Naive B cell (primary cell): ENCODE measurements around the gene TSPAN17. TPM values are rescaled to one million over a fixed set of nuclear protein-coding genes. Genes with fewer than 3 reads are reported as not detected.
A peak's percentile ranks its signal among the peaks of the same experiment; 100 is the strongest.

Experiments used
- ATAC-seq, 2 donors: fragments of 150-1000 bp; cut with Tn5 transposase; 2 replicates each; pipeline ENCODE4 v1.10.0; 2021; ENCODE audit warnings: low read depth in 2 of 2, mild to moderate bottlenecking in 2 of 2, moderate library complexity in 2 of 2
- DNase-seq: peaks from one replicate; pipeline ENCODE4 v3.0.0; 2022
- H3K27ac Mint-ChIP-seq, 6 donors: one replicate each; pipeline ENCODE4 v1.8.0; 2020 to 2022; ENCODE audit warnings: mild to moderate bottlenecking in 6 of 6, mixed read lengths in 6 of 6, moderate library complexity in 5 of 6, inconsistent platforms in 2 of 6
- H3K27me3 Mint-ChIP-seq, 3 donors: one replicate each; pipeline ENCODE4 v1.8.0; 2021 to 2022; ENCODE audit warnings: mixed read lengths in 3 of 3, mild to moderate bottlenecking in 1 of 3
- H3K36me3 Mint-ChIP-seq, 2 donors: one replicate each; pipeline ENCODE4 v1.8.0; 2020 to 2022; ENCODE audit warnings: mixed read lengths in 2 of 2, inconsistent platforms in 1 of 2, mild to moderate bottlenecking in 1 of 2
- H3K4me1 Mint-ChIP-seq, 3 donors: one replicate each; pipeline ENCODE4 v1.8.0; 2020 to 2022; ENCODE audit warnings: mixed read lengths in 3 of 3, inconsistent platforms in 1 of 3, mild to moderate bottlenecking in 1 of 3, moderate library complexity in 1 of 3
- H3K4me3 Mint-ChIP-seq, 8 donors: one replicate each; pipeline ENCODE4 v1.8.0; 2020 to 2022; ENCODE audit warnings: mild to moderate bottlenecking in 8 of 8, mixed read lengths in 8 of 8, moderate library complexity in 8 of 8, inconsistent platforms in 2 of 8
- H3K9me3 Mint-ChIP-seq, 7 donors: one replicate each; pipeline ENCODE4 v1.8.0; 2020 to 2022; ENCODE audit warnings: mixed read lengths in 7 of 7, mild to moderate bottlenecking in 5 of 7, inconsistent platforms in 2 of 7, moderate library complexity in 1 of 7
- polyA plus RNA-seq, 6 donors: library from polyadenylated mRNA; unstranded; fragments of 300-500 nt; fragmentation: Illumina TruSeq; gene quantifications; one replicate each; pipeline ENCODE4 v1.2.3, GENCODE V29; 2021; ENCODE audit warnings: low read depth in 6 of 6

TSPAN17 gene
- polyA plus RNA-seq, 6 donors from 2014 or later: 11.9 to 22.8 (median 18.5) TPM

DNA sequence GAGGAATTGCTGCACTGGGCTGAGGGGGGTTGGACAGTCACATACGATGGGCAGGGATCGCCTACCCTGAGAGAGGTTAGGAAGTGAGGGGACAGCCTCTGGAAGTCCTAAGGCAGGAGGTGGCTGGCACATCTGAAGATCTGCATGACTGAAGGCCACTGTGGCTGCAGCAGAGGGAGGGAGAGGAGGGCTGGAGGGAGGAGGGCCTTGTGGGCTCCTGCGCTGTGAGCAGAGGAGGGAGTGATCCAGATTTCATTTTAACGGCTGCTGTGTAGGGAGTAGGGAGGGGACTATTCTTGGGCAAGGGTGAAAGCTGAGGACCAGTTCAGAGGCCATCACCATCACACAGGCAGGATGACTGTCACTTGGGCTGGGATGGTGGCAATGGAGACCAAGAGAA, 9.7 kb upstream of the TSPAN17 start:
- Mint-ChIP-seq H3K9me3 (peaks cover 0 to 4% (median 0%) of the 10 kb centered on the region in 7 donors), H3K27me3 (peaks cover 17 to 26% (median 17%) of the 10 kb centered on the region in 3 donors), H3K36me3 (no peaks in the 10 kb centered on the region), H3K4me3 (no peak overlapping the region), H3K4me1 (peaks cover 16 to 28% (median 17%) of the 10 kb centered on the region in 3 donors), H3K27ac (no peak overlapping the region)
- ATAC-seq: no peak
- no peak for DNase-seq

DNA sequence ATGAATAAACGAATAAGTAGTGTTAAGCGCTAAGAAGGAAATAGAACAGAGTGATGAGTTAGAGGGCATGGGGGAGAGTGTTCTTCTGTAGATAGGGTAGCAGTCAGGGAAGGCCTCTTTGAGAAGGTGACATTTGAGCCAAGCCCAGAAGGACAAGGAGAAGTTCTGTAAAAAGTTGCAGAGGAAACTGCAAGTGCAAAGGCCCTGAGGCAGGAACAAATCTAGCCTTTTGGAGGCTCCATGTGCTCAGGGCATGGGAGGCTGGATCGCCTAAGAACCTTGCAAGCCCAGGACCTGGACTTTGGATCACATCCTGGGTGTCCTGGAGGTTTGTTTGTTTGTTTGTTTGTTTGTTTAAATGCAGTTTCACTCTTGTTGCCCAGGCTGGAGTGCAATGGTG, 8.8 kb upstream of the TSPAN17 start:
- peaks cover 0 to 4% (median 0%) of the 10 kb centered on the region in 7 donors for H3K9me3 Mint-ChIP-seq
- no peak for ATAC-seq
- H3K27me3 Mint-ChIP-seq: peaks cover 17 to 27% (median 17%) of the 10 kb centered on the region in 3 donors
- DNase-seq: no peak
- H3K4me1 Mint-ChIP-seq: peaks cover 15 to 22% (median 15%) of the 10 kb centered on the region in 3 donors
- no peaks in the 10 kb centered on the region for H3K36me3 Mint-ChIP-seq
- H3K4me3 Mint-ChIP-seq: no peak overlapping the region
- H3K27ac Mint-ChIP-seq: peak overlapping the region in 1 of 6 donors; percentile 8

GRCh38 chr5:176639208-176639607, 8.1 kb upstream of the TSPAN17 start:
- DNase-seq (no peak), ATAC-seq (no peak)
- H3K27ac Mint-ChIP-seq: peak overlapping the region in 1 of 6 donors; percentile 89
- peaks cover 17 to 32% (median 17%) of the 10 kb centered on the region in 3 donors for H3K27me3 Mint-ChIP-seq
- no peak overlapping the region for H3K4me3 Mint-ChIP-seq
- H3K36me3 Mint-ChIP-seq: no peaks in the 10 kb centered on the region
- peaks cover 7 to 14% (median 7%) of the 10 kb centered on the region in 3 donors for H3K4me1 Mint-ChIP-seq
- H3K9me3 Mint-ChIP-seq: peaks cover 0 to 4% (median 0%) of the 10 kb centered on the region in 7 donors

DNA sequence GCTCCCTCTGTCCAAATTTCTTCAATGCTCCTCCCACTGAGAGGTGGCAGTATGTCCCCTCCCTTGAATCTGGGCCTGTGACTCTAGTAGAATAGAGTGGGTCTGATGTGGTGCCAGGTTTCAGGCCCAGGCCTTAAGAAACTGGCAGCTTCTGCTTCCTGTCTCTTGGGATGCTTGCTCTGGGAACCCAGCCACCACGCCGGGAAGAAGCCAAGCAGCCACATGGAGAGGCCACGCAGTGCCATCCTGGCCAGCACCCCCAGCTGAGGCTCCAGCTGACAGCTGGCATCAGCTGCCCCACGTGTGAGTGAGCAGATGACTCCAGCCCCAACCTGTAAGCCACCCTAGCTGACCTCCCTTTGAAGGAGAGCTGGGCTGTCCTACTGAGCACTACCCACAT, 7.3 kb upstream of the TSPAN17 start:
- ATAC-seq (no peak), DNase-seq (no peak)
- peaks cover 3 to 8% (median 4%) of the 10 kb centered on the region in 3 donors for H3K4me1 Mint-ChIP-seq
- peaks cover 16 to 30% (median 17%) of the 10 kb centered on the region in 3 donors for H3K27me3 Mint-ChIP-seq
- H3K9me3 Mint-ChIP-seq: peaks cover 0 to 3% (median 0%) of the 10 kb centered on the region in 7 donors
- no peaks in the 10 kb centered on the region for H3K36me3 Mint-ChIP-seq
- no peak overlapping the region for H3K4me3 Mint-ChIP-seq
- H3K27ac Mint-ChIP-seq: no peak overlapping the region

DNA sequence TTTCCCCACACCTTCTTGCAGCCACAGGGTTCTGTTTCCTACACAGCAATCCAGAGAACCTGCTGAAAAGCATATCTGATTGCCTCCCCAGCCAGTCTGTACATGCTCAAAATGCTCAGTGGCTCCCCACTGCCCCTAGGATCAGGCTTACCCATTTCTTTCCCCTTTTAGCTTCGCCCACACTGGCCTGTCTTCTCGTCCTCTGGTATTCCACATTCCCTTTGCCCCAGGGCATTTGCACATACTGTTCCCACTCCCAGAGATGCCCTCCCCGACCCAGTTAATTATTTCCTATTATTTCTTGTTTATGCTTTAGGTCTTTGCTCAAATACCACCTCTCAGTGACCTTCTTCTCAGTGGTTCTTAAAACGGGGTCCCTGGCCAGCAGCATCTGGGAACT, 6.7 kb upstream of the TSPAN17 start:
- ATAC-seq (no peak), DNase-seq (no peak)
- H3K27me3 Mint-ChIP-seq: peaks cover 13 to 27% (median 17%) of the 10 kb centered on the region in 3 donors
- H3K4me3 Mint-ChIP-seq: no peak overlapping the region
- peaks cover 0 to 5% (median 1%) of the 10 kb centered on the region in 3 donors for H3K4me1 Mint-ChIP-seq
- no peak overlapping the region for H3K27ac Mint-ChIP-seq
- H3K9me3 Mint-ChIP-seq: peaks cover 0 to 2% (median 0%) of the 10 kb centered on the region in 7 donors
- H3K36me3 Mint-ChIP-seq: no peaks in the 10 kb centered on the region

DNA sequence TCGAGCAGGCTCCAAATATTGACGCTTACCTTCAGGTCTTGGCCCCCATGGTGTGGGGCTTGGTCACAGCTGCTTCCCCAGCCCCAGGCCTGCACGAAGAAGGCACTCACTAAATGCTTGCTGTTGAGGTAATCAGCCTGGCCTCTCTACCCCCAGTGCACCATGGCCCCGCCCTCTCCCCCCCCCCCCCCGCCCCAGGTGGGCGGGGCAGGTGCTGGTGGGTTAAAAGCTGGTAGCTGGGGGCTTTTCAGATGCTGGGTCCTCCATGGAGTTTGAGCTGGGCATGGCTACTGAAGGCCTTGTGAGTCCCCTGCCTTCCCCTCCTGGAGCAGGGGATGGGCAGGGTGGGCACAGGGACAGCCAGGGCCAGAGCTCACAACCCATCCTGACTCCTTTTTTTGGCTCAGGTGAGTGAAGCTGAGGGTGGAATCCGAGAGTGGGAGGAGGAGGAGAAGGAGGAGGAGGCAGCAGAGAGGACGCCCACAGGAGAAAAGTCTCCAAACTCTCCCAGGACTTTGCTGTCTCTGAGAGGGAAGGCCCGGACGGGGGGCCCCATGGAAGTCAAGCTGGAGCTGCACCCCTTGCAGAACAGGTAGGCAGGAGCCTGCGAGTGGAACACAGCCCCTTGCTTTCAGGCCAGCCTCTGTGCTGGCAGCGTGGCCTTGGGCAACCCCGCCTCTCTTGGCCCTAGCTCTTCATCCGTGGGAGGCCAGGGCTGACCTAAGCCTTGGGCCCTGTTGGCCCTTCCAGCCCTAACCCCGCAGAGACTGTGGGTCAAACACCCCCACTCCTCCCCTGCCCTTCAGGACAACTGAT, 4.4 kb upstream of the TSPAN17 start:
- Mint-ChIP-seq H3K36me3 (no peaks in the 10 kb centered on the region), H3K4me1 (peaks cover 6 to 17% (median 16%) of the 10 kb centered on the region in 3 donors), H3K27ac (peak overlapping the region in 1 of 6 donors; percentile 30), H3K4me3 (peak overlapping the region in 1 of 8 donors; percentile 36), H3K27me3 (peaks cover 8 to 17% (median 13%) of the 10 kb centered on the region in 3 donors), H3K9me3 (peaks cover 0 to 2% (median 0%) of the 10 kb centered on the region in 7 donors)
- DNase-seq (no peak), ATAC-seq (no peak)

GRCh38 chr5:176643491-176644219, 3.6 kb upstream of the TSPAN17 start:
- H3K9me3 Mint-ChIP-seq: no peaks in the 10 kb centered on the region
- no peak for DNase-seq
- ATAC-seq: no peak
- peaks cover 0 to 12% (median 8%) of the 10 kb centered on the region in 3 donors for H3K27me3 Mint-ChIP-seq
- H3K4me3 Mint-ChIP-seq: peak overlapping the region in 1 of 8 donors; percentile 36
- no peaks in the 10 kb centered on the region for H3K36me3 Mint-ChIP-seq
- H3K4me1 Mint-ChIP-seq: peaks cover 11 to 25% (median 23%) of the 10 kb centered on the region in 3 donors
- no peak overlapping the region for H3K27ac Mint-ChIP-seq

DNA sequence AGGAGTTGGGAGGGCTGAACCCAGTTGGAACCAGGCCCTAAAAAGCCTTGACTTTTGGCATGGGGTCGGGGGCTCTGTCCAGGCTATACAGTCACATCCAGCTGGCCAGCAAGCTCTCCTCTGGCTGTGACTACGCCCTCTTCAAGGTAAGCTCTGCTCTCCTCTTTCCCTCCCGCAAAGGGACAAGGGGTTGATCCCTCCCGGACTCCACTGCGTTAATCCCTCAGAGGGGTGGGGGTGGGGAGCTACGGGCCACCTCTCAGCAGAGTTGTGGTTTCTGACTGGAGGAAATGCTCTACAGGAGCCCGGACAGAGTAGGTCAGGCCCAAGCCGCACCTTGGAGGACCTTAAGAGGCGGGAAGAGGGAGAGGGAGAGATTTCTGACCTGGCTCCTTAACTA, 3.0 kb upstream of the TSPAN17 start:
- Mint-ChIP-seq H3K27ac (no peak overlapping the region), H3K9me3 (no peaks in the 10 kb centered on the region), H3K36me3 (no peaks in the 10 kb centered on the region), H3K4me1 (peaks cover 17 to 31% (median 30%) of the 10 kb centered on the region in 3 donors), H3K27me3 (peaks cover 0 to 12% (median 8%) of the 10 kb centered on the region in 3 donors), H3K4me3 (peak overlapping the region in 1 of 8 donors; percentile 29)
- DNase-seq (no peak), ATAC-seq (no peak)

DNA sequence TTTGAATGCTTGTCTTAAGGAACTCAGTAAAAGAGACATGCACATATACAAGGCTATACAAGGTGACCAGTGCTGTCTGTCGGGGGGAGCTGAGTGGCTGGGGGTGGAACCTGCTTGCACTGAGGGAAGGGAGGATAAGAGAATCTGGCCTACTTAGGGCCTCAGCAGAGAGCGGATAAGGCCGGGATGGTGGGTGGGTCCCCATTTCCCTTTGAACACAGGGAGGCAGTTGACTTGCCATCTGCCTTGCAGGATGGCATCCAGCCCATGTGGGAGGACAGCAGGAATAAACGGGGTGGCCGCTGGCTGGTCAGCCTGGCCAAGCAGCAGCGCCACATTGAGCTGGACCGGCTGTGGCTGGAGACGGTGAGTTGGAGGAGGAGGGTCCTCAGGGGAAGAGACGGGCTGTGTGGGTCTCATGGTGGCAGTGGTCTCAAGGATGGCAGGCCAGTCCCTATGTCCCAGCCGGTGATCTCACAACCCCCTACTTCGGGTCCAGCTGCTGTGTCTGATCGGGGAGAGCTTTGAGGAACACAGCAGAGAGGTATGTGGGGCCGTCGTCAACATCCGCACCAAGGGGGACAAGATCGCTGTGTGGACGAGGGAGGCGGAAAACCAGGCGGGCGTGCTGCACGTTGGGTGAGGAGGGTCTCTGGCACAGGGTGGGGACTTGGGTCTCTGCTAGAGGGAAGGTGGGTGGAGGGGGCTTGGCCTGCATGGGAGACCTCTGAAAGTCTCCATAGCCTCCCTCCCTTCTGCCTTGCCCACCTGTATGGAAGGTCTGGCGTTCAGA, 2.2 kb upstream of the TSPAN17 start:
- Mint-ChIP-seq H3K27me3 (peaks cover 0 to 7% (median 5%) of the 10 kb centered on the region in 3 donors), H3K9me3 (no peaks in the 10 kb centered on the region), H3K4me1 (peaks cover 22 to 38% (median 32%) of the 10 kb centered on the region in 3 donors), H3K36me3 (no peaks in the 10 kb centered on the region), H3K4me3 (peak overlapping the region in 4 of 8 donors; percentile 60 to 84 (median 82)), H3K27ac (no peak overlapping the region)
- ATAC-seq: no peak
- DNase-seq: no peak

DNA sequence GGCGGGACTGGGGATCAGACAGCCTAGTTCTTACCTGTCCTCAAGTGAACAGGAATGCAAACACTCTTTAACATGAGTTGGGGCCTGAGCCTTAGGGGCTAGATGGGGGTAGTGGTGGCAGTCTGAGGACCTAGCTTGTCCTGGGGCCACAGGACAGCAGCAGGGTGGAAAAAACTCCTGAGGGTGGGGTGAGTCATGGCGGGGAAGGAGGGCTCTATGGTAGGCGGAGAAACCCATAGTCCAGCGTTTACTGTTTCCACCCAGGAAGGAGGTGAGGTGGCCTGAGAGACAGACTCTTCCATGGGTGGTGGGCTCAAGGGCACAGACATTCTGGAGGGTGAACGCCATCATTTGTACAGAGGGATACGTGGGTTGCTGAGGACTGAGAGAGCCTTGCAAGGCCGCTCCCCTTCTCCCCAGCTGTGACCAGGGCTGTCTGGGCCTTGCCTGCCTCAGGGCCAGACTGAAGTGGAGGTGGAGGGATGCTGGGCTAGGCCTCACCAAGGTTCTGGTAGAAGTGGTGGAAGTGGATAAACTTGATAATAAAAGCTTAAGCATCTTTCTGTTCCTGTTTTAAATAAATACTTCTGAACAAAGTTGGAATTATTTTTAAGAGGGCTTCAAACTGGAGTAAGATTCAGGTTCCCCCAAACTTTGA, 1.1 kb upstream of the TSPAN17 start:
- peaks cover 32 to 48% (median 42%) of the 10 kb centered on the region in 3 donors for H3K4me1 Mint-ChIP-seq
- no peaks in the 10 kb centered on the region for H3K9me3 Mint-ChIP-seq
- H3K4me3 Mint-ChIP-seq: peak overlapping the region; percentile 84 to 94 (median 90)
- no peaks in the 10 kb centered on the region for H3K36me3 Mint-ChIP-seq
- ATAC-seq: no peak
- peaks cover 0 to 6% (median 0%) of the 10 kb centered on the region in 3 donors for H3K27me3 Mint-ChIP-seq
- no peak for DNase-seq
- H3K27ac Mint-ChIP-seq: peak overlapping the region in 4 of 6 donors; percentile 36 to 93 (median 74)

- no peak for DNase-seq
- no peaks in the 10 kb centered on the region for H3K9me3 Mint-ChIP-seq
- peaks cover 0 to 6% (median 0%) of the 10 kb centered on the region in 3 donors for H3K27me3 Mint-ChIP-seq
- no peaks in the 10 kb centered on the region for H3K36me3 Mint-ChIP-seq
- H3K4me1 Mint-ChIP-seq: peaks cover 34 to 52% (median 46%) of the 10 kb centered on the region in 3 donors
- ATAC-seq: no peak
- peak overlapping the region; percentile 84 to 94 (median 90) for H3K4me3 Mint-ChIP-seq
- H3K27ac Mint-ChIP-seq: peak overlapping the region; percentile 28 to 93 (median 74)
Measured at GRCh38 chr5:176646707-176647029, 616 bp upstream of the TSPAN17 start.

DNA sequence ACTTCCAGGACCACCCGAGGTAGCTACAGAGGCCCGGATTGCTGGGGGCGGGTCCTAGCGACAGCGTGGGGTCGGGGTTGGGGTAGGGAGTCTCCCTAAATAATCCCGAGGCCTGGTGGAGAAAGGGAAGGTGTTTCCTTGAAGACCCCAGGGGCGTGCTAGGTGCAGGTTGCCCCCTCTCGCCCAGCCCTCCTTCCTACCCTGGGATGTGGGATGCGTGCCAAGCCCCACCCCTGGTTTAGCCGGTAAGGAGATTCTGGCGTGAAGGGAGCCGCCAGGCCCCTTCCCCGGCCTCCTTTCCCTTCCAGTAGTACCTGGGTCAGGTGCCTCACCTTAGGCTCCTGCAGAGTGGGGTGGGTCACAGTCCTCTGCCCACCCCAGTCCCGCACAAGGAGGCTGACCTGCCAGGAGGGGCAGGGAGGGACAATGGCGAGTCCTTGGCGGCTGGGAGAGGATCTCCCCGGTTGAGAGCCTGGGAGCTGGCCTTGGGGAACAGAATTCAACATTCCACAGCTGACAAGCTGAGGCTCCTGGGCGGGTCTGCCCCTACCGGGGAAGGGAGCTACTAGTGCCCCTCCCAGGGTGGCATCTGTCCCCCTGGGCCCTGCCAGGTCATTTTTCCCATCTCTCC, 674 bp downstream of the TSPAN17 start:
- Mint-ChIP-seq H3K4me3 (peak overlapping the region; percentile 81 to 94 (median 84)), H3K4me1 (peaks cover 42 to 65% (median 59%) of the 10 kb centered on the region in 3 donors), H3K27ac (peak overlapping the region in 3 of 6 donors; percentile 32 to 81 (median 76))

More for the DNA sequence above, 674 bp downstream of the TSPAN17 start:
- ATAC-seq (no peak), DNase-seq (no peak)
- peaks cover 0 to 6% (median 0%) of the 10 kb centered on the region in 3 donors for H3K27me3 Mint-ChIP-seq
- no peaks in the 10 kb centered on the region for H3K9me3 Mint-ChIP-seq
- H3K36me3 Mint-ChIP-seq: no peaks in the 10 kb centered on the region
